Stimulated activated CD4-positive, alpha-beta T cell treated with anti-CD3 and anti-CD28 coated beads, Interleukin-2, amount 100 ng/mL, for 4 hours (primary cell): ENCODE measurements around the gene SOST.

Experiments used
- DNase-seq: peaks from one replicate; pipeline ENCODE4 v3.0.0-alpha.2; 2020; ENCODE audit warnings: low read depth

The SOST gene

DNA sequence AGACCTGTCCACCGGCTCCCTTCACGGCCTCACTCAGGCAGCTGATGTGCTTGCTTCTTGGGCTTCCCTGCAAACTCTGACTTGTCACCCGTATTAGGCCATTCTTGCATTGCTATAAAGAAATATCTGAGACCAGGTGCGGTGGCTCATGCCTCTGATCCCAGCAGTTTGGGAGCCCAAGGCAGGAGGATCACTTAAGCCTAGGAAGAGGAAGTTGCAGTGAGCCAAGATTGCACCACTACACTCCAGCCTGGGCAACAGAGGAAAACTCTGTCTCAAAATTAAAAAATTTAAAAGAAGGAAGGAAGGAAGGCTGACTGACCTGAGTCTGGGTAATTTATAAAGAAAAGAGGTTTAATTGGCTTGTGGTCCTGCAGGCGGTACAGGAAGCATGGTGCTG, 17.0 kb downstream of the SOST start:
- DNase-seq, result no peak

DNA sequence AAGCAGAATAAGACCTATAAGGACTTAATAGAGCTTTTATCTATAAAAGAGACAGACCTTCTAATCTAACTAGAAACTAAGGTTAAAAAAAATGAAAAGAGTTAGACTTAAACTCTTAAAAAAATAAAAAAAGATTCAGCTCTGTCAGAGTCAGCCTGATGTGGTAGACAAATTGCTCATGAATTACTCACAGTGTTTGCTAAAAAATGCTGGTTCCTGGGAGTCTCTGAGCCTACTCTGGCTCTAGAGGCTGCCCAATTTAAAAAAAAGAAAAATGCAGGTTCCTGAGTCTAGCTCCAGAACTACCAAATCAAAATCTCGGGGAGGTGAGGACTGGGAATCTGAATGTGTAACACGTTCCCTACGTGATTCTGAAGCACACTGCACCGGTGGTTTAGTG, 18.1 kb downstream of the SOST start:
- no peak for DNase-seq

DNA sequence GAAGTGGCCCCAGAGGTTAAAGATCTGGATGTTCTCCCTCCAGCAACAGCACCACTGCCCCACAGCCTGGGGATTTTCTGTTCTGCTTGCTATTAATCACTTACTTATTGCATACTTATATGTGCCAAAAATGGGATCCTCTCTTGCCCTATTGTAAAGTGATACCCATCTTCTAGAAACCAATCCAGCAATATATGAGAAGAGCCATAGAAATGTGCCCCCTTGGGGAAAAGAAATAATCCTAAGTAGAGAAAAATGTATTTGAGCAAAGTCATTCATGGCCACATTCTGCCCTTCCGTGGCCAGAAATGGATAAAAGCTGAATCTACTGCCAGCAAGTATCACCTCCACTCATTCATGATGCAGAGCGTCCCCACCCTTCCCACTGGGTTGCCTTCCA, 20.9 kb downstream of the SOST start:
- no peak for DNase-seq

DNA sequence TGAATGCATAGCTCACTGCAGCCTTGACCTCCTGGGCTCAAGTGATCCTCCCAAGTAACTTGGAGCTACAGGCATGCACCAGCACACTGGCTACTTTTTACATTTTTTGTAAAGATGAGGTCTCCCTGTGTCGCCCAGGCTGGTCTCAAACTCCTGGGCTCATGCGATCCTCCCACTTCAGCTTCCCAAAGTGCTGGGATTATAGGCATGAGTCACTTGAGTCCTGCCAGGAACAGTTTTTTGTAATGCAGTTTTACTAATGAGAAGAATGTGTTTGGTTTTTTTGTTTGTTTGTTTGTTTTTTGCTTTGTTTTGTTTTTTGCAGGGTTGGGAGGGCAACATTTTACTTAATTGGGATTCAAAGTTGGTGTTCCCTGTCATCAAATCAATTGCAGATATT, 22.2 kb downstream of the SOST start:
- no peak for DNase-seq

DNA sequence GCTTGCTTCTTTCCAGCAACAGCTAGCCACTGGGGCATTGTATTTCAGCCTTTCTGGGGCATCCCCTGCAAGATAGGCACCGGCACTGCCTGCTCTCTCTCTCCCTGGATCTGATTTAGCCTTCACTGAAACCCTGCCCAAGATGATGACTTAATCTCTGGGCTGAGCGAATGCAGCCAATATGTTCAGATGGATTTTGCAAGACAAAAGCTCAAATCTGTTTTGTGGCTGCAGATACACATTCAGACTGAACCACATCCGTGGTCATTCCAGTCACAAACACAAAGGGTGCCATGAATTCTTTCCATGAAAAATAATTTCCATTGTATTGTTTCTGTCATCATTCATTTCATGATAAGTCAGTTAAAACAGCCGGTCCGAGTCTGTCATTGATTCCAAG, 24.2 kb downstream of the SOST start:
- no peak for DNase-seq

DNA sequence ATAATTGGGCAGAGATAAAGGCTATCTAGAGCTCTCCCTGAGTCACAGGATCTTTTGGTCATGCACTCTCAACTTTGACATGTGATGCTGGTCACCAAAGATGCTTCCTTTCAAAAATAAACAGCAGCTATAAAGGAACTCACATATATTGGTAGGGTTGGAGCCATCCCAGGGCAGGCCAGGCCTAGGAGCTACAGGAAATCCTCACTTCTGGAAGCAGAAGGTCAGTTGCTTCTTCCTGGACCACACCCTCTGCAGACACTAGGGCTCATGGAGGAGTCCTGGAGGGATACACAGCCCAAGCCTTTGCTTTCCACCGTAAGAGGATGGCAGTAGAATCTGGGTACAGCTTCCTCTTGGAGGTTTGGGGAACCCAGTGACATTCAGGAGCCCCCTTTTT, 24.6 kb downstream of the SOST start:
- DNase-seq, result no peak

DNA sequence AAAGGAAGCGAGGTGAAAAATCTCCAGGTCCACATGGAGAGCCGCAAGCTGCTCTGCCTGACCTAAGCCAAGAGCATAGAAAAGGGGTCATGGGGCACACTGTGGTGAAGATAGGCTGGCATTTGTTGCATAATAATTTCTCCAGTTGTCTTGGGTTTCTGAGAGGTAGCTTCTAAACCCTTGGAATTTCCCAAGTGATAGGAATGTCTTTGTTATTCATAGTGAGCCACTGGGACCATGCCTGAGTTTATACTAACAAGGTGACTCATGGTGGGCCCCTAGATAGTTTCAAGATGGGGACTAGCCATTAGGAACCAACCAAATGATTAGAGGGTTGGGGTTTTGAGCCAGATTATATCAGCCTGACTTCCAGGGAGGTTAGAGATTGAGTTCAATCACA, 25.6 kb downstream of the SOST start:
- DNase-seq, result no peak

DNA sequence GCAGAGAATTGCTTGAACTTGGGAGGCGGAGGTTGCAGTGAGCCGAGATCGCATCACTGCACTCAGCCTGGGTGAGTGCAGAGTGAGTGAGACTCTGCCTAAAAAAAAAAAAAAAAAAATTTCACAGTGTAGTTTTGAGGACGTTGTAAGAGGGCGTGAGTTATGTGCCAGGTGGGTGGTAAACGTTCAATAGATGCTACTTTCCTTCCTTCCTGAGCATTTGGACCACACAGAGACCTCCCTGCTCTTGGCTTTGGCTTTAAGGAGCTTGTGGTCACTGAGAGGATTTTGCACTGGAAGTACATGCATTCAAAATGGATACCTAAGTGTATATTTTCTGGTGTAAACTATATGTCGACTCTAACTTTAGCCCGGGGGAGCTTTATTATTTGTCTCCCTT, 30.5 kb downstream of the SOST start:
- DNase-seq, result no peak

DNA sequence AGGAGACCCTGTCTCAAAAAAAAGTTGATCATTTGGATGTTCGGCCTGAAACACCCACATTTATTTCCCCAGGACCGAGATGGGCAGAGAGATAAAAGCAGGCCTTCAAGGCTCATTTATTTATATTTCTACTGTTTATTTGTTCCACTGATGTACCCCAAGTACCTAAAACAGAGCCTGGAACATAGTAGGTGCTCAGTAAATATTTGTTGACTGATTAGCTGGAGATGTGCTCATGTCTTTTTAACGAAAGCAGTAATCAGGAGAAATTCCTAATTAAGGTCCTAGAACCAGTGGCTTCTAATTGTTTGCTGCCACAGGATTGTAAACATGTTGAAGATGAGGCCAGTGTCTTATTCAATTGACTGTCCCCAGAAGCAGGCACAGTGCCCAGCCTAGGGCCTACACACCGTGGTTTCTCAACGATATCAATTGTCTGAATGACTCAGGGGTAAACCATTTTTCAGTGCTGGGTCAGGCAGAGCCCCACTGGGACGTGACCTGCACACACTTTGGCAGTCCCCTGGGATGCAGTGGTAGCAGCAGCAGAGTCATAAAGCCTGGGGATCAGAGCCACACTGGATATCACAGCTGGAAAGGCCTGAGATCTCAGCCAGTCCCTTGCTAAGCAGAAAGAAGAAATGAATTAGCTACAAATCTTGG, 34.8 kb downstream of the SOST start:
- DNase-seq, result no peak

DNA sequence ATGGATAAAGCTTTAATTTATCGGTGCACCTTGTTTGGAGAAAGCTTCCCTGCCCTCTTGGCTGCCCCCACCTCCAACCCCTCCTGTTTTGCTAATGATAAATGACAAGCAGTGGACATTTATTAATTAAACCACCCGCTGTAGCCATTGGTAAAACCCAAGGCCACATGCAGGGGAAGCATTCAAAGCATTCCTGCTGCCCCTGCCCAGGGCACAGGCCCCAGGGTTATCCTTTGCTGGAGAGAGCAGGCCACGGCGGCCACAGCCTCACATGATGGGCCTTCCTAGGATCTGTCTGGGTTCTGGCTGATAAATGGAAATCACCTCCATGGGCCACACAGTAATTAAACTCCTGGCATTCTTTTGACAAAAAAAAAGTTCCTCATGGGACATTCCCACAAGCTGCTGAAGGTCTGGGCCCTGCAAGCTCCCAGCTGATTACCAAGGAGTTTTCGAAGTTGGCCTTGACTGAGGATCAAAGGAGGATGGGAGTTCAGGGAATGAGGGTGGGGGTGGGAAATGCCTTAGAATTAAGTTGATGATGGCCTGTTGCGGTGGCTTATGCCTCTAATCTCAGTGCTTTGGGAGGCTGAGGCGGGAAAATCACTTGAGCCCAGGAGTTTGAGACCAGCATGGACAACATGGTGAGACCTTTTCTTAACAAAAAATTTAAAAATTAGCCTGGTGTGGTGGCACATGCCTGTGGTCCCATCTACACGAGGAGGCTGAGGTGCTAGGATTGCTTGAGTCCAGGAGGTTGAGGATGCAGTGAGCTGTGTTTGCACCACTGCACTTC, 35.5 kb downstream of the SOST start:
- no peak for DNase-seq

DNA sequence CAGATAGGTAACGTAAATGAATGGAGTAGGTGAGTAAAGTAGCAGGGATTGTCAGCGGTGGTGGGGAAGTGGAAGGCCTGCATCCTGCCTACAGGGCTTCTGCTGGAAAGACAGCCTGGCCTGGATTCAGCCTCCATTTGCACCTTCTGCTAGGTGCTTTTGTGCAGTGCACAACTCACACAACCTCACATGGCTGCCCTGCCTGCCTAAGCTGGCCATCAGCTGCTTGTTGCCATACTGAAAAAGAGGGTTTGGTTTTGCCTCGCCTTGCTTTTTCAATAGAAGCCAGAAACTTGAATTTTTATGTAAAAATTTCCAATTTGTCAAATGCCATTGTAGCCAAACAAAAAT, 36.3 kb downstream of the SOST start:
- no peak for DNase-seq

DNA sequence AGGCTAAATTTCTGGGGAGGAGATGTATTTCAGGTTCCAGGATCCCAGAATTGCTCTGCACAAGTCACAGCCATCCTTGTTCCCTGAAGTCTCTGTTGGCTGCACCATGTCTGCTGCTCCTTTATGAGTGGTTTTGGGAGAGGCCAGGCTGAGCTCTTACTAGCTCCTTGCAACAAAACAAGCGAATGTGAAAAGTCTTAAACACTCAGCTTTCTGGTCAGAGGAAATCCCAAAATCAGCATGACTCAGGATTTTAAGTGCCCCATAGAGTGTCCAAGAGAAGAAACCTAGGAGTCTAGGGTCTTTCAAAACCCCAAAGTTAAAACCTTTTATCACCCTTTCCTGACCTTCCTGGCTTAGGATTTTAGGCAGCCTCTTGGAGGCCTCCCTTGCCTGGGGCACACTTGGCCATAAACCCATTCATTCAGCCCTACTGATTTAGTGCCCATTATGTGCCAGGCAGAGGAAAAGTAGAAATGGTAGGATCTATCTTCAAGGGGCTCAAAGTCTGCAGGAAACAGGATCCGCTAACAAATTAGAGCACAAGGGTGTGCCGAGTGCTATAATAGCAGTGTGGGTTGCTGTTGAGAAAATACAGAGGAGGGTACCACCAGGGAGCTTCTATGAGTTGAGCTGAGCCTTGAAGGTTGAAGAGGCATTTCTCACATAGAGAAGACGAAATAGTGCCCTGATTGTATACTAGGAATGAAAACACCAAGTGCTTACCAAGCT, 36.9 kb downstream of the SOST start:
- no peak for DNase-seq

DNA sequence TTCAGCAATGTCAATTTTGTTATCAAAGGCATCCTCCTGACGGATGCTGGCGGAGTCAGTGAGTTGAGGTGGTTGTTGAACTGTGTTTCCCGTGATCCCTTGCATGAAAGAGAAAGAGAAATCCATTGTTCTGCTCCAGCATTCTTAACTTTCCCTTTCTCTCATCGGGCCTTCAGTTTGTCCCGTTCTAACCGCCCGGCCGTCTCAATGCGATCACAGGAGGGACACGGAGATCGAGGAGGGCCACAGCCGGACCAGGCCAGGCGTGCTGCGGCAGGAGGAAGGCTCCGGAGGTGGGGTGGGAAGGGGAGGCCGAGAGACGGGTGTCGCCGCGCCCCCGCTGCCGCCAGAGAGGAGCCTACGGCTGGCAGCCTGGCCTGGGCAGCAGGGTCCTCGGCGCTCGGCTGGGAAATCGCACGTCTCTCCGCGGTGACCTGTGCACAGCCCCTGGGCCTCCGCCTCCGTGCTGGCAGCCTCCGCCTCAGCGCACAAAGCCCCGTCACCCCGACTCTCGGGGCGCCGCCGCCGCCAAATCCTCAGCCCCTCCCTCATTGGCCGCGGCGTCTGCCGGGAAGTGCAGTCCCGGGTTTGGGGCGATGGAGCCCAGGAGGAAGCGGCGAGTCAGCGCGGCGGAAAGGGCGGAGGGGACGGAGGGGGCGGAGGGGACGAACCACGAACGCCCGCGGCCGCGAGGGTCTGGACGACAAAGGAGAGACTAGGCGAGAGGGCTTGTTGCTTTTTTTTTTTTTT, 38.1 kb downstream of the SOST start:
- DNase-seq, result peak; percentile 67

DNA sequence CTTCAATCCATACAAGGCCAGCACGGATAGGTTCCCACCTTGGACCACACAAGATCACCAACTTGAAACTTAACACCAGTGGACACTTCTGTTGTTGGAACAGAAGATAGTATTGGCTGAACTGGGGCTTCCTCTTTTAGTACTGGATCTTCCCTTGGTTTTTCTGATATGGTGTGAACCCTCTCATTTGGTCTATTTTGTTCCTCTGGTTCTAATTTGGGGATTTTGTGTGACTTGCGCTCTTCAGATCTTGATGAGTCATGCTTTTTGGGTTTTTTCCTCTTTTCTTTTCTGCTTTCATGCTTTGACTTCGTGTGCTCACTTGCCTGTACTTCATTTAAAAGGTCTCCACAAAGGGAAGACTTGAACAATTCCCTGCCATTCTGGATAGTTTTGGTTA, 39.0 kb downstream of the SOST start:
- no peak for DNase-seq

DNA sequence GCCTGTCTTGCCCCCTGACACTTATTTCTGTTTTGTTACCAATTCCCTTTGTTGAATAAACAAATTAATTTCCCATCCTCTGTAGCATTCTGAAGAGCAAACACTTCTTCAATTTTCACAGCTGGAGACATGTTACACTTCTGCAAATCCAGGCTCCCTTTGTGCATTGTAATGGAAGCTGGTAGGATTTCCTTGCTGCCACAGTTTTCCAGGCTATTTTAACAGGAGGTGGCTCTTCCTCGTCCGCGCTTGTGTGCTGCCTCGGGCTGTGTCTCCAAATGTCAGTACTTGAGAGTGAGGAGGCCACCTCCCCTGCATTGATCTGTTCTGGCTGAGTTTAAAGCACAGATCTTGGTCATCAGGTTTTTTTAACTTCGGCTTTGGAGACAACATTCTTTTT, 40.0 kb downstream of the SOST start:
- no peak for DNase-seq

DNA sequence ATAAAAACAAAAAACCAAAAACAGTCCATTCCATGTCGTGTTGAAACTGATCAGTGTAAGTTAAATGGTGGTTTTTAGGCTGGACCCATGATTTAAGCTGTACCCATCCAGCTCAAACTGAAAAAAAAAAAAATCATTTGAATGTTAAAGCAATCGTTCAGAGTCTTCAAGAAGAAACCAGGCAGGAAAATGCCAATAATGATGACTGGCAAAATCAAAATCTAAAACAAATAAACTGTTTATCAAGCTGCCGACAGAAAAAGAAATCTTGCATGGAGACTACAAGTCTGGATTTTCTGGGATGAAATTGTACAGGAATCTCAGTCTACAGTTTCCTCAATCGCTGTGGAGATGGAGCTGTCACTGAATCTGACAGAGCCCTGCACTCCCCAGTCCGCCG, 40.7 kb downstream of the SOST start:
- no peak for DNase-seq

DNA sequence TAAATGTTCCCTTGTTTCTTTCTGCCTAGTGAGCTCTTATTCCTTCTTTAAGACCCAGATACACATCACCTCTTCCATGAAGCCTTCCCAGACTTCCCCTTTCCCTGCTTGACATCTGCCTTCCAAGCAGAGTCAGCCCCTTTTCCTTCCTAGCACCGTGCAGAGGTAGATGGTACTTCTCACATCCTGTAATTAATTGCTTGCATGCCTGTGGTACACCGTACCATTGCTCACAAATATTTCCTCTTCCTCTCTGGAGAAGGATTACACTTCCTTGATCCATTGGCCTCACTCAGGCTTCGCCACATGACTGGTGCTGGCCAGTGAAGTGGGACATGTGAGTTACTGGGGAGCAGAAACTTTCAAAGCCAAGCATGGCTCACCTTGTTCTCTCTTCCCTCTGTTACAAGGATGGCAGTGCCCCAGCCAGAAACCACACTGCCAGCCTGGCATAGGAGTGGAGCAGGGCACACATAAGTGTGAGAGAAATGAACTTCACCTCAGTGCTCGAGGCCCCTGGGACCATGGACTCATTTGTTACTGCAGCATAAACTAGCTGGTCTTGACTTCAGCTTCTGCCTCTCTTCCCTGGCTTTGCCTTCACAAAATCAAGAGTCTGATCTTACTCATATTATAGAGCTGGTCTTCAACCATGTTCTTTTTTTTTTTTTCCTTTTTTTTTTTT, 44.0 kb downstream of the SOST start:
- DNase-seq, result no peak

DNA sequence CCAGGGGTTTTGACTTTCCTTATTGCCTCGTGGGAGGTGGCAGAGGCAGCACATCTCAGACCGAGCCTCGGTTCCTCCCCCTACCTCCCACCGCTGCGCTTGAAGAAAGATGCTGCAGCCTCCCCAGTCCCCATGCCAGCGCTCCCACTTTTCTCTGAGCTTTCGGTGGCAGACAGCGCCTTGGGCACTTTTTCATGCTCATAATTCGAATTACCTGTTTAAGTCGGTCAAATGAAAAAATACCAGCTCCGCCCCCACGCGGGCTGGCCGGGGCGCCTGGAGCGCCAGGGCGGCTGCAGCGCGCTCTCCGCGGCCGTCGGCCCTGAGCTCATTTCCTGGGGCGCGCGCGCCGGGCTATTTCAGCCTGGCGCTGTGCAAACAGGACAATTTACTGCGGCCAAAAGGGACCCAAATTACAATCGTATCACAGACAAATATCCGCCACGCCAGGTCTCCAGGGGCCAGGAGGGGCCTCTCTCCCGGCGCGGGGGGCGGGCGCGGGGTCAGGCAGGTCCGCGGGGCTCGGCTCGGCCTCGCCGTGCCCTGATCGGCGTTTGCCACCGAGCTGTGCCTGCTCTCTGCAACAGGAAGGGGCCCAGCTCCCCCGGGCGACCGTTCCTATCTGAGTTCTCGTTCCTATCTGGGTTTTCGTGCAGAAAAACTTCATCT, 45.0 kb downstream of the SOST start:
- DNase-seq, result no peak

DNA sequence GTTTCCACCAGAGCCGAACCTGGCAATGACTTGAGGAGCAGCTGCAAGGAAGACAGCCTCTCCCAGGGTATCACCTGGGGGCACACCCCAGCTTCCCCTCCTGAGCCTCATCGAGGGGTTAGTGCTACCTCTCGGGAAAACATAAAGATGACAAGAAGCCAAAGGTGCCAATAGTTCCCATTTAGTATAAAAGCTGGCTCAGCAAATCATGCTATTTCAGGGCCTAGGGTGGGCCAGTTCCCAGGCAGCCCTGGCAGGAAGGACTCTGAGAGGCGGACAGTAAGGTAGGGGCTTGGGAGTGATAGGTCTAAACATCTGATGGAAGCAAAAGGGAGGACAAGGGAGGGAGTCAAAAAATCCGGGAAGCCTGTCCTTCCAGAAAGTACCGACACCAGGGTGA, 46.2 kb downstream of the SOST start:
- DNase-seq, result no peak

DNA sequence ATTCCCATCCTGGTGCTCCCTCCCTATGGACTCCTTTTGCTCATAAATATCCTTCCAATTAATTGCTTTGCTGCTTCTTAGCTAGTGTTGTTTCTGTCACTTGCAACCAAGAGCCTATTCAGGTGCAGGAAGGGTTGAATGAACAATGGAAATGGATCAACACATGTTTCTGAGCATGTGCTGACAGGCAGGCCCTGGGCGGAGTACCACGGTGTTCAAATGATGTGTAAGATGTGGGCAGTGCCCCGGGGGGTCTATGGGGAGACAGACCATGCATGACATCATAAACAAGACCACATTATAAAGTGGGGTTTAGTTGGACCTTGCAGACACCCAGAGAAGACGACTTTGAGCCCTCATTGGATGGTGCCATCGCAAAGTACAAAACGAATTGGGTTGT, 48.5 kb downstream of the SOST start:
- no peak for DNase-seq

DNA sequence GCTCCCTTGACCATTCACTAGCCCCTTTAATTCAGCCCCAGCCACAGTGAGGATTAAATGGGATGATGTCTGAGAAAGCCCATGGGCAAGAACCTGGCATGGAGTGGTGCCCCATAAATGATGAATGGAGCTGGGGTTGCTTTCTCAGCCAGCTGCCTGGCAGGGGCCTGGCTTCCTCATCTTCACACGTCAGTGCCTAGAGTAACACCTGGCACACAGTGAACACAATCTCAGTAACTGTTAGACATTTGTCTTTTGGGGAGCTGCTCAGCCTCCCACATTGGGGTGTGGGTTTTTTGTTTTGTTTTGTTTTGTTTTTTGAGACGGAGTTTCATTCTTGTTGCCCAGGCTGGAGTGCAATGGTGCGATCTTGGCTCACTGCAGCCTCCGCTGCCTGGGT, 49.4 kb downstream of the SOST start:
- DNase-seq, result no peak

DNA sequence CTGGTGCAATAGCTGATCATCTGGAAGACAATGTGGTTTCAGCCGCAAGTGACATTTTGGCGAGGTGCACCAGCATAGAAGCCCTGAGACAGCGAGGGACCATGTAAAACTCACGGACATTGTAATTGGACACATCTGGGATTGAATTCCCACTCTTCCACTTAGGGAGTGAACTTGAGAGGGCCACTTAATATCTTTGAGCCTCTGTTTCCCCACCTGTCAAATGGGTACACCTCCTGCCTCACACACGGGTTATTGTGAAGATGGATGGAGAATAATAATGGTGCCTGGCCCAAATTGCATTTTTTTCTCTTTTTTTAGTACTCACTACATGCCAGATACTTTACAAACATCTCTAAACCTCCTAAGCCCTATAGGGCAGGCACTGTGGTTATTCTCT, 51.4 kb downstream of the SOST start:
- no peak for DNase-seq
